HG02798 (cell line): ENCODE results near the gene MRPS23.
"Not testable (repeated sequence)": the region's sequence is repeated elsewhere in the genome, so short reads cannot be mapped to it uniquely, and the experiment has no call there.

ENCODE experiments used
- ATAC-seq: cut with Tn5 transposase; IDR thresholded peaks from one replicate; pipeline ENCODE4 v1.9.1; 2021; ENCODE audit warnings: mild to moderate bottlenecking; ENCODE audit not compliant: unreplicated experiment, poor library complexity

The MRPS23 gene

DNA sequence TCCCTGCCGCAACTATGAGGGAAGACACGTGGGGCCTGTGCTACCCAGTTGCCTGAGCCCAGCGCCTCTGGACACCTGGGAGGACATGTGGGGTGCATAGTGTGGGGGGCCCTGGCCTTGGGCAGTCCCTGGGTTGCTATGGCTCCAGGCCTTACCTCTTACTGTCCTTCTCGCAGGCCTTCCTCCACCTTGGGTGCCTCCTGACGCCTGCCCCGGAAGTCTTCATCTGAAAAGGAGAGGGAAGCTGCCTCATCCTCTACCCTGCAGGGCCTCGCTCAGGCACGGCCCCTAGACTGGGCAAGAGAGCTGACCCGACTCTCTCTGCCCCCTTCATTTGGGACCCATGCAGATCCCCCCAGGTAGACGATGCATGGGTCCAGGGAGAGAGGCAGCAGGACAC is 16.5 kb upstream of the MRPS23 start:
- ATAC-seq = no peak

DNA sequence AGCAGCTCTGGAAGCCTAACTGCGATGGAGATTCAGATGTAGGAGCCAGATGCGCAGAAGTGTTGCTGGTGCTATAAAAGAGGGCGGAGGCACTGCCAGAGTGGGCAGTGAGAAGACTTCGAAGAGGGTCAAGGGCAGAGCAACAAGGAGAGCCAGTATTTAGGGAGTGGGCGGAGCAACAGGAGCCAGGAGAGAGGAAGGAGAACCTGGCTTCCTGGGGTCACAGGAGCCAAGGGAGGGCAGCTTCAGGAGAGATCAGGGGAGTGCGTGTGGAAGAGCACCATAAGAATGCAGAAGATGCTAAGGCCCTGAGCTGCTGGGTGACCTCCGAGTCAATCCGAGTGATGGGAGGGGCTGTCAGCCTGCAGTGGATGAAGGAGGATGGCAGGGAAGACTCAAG is 14.4 kb upstream of the MRPS23 start:
- no peak for ATAC-seq

DNA sequence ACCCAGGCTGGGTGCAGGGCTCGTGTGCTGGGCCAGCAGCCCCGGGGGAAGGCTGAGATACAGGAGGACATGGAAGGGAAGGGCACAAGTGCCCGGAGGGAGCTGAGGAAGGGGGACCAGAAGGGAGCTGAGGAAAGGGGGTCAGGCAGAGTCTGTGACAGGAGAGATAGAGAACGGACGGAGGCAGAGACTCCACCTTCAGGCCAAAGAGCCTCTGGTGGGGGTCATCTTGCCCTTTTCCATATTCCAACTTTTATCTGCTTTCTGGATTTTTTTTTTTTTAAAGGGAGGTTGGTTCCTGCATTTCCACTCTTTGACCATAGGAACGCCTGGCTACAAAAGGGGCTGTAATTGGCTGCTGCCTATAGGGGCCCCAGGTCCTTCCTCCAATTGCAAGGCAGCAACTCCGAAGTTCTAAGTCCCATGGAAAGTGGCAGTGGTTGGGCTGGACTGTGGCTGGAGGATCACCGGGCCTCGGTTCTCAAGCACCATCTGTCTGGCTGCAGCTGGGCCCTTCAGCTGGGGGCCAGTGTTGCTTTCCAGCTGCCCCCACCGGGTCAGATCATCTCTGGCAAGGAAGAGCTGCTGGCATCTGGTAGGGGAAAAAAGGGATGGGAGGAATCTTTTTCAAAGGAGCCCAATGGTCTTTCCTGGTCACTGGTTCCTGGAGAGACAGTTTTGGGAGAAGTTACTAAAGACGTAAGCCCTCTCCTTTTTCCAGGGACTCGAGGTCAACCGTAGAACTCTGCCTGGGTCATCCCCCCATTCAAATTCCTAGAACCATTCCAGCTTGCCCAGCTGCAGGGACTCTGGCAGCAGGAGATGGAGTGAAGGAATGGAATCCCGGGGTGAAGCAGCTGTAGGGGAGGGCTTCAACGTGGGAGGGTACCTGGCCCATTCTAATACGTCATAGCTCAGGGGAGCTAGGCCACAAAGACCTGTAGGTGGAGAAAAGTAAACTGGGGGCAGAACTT is 13.1 kb upstream of the MRPS23 start:
- ATAC-seq = no peak

DNA sequence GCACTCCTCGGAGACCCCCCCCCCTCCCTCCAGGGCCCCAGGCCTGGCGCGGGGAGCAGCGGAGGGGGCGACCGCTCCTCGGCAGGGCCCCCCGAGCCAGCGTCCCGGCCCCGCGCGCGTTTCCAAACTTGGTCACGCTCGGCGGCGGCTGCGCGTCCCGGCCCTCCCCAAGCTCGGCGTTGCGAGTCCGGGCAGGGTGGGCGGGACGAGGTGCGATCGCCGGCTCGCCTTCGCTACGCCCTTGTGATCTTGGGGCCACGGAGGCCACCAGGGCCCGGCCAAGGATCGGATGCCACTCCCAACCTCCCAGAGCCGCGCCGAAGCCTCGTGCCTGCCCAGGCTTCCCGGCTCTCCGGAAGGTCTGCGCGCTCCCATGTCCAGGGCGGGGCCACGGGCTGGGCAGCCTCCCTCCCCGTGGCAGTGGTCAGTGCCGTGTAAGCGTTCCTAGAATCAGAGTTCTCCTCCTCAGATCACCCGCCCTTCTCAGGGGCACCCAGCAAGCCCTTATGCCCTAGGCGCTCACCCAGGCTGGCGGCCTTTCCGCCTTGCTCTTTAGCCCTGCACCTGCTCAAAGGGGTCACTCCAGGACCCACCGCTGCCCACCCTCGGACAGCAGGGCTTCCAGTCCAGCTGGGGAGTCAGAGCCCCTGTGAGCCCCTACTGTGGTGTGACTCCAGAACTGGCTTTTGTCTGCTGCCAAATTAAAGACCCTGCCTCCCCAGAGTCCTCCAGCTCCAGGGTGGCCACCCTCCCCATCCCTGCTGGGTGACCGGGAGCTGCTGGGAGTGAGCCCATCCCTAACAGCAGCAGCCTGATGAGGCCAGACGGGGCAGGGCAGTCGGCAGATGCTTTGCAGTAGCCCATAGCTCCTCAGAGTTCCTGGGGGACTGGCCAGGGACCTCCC is 12.2 kb upstream of the MRPS23 start:
- ATAC-seq = no peak

DNA sequence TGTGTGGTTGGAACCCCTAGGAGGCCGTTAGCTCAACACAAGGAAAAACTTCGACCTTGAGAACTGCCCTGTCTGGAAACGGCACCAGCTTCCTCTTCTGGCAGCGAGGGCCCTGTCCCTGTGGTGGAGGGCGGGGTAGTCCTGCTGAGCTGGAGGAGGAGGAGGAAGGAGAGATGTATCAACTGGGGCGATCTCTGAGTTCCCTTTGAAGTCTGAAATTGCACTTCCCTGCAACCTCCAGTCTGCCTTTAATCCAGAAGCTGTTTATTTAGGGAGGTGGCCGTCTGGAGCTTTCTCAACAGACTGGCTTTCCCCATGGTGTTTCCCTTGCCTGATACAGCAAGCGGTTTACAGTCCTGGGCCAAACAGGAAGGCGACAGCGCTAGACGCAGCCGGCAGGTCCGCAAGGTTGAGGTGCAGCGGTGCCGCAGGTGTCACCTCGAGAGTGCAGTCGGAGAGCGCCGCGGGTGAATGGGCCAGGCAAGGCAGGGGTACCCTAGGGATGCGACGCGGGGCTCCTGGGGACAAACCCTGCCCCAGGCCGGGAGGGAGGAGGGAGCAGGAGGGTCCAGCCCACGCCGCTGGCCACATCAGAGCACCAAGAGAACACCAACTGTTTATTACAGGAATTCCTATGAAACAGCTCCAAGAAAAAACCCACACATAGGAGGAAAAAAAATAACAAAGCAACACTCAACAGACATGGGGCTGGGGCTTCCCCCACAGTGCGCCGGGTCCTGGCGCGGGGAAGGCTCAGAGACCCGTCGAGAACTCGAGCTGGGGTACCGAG is 11.4 kb upstream of the MRPS23 start:
- no peak for ATAC-seq

DNA sequence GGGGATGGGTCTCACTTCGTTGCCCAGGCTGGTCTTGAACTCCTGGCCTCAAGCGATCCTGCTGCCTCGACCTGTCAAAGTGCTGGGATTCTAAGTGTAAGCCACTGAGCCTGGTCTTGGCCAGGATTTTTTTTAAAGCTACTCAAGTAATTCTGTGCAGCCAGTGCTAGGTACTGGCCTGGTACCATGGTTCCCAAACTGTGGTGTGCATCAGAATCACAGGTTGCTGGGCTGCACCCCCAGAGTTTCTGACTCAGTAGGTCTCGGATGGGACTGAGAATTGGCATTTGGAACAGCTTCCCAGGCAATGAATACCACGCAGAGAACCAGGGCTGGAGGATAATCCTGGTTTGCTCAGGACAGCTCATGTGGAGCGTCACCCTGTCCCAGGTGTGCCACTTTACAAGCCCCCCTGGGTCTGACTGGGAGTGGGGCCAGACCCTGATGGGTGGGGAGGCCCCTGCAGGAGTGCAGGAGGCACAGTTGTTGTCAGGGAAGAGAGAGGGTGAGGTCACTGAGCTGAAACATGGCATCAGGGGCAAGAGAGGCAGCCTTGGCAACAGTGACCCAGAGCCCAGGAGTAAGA is 10.7 kb upstream of the MRPS23 start:
- ATAC-seq = no peak

DNA sequence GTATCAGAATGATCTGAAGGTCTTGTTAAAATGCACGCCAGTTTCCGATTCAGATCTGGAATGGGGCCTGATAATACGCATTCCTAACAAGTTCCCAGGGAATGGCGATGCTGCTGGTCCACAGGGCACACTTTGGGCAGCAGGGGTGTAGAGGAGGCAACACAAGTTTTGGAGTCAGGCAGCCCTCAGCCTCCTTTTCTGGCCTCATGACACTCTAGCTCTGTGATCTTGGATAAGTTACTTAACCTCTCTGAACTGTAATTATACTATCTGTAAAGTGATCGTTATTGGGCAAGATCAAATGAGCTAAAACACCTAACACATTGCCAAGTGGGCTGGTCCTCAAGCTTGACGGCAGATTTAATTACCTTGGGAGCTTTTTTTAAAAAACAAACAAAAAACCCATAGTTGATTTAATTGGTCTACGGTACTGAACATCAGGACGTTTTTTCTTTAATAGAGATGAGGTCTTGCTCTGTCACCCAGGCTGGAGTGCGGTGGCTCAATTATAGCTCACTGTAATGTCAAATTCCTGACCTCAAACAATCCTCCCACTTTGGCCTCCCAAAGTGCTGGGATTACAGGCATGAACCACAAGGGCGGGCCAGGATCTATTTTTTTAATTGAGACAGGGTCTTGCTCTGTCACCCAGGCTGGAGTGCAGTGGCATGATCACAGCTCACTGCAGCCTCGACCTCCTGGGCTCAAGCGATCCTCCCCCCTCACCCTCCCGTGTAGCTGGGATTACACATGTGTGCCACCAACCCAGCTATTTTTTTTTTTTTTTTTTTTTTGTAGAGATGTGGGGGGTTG is 10.0 kb upstream of the MRPS23 start:
- no peak for ATAC-seq

DNA sequence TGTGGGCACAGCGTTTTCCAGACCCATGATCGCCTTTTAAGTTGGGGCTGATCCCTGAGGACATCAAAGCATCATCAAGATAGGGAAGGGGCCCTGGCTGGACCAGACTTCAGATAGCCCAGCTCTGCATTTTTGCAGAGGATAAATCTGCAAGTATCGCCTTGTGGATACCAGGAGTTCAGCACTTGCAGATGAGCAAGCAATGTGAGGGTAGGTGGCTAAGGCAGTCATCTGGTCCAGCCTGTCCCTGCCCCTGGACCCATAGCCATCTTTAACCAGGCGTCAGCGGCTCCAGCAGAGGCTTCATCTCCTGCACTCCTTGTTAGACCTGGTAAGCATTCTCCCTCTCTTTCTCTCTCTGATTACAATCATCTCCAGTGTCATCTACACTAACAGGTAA is 9.0 kb upstream of the MRPS23 start:
- ATAC-seq = no peak

DNA sequence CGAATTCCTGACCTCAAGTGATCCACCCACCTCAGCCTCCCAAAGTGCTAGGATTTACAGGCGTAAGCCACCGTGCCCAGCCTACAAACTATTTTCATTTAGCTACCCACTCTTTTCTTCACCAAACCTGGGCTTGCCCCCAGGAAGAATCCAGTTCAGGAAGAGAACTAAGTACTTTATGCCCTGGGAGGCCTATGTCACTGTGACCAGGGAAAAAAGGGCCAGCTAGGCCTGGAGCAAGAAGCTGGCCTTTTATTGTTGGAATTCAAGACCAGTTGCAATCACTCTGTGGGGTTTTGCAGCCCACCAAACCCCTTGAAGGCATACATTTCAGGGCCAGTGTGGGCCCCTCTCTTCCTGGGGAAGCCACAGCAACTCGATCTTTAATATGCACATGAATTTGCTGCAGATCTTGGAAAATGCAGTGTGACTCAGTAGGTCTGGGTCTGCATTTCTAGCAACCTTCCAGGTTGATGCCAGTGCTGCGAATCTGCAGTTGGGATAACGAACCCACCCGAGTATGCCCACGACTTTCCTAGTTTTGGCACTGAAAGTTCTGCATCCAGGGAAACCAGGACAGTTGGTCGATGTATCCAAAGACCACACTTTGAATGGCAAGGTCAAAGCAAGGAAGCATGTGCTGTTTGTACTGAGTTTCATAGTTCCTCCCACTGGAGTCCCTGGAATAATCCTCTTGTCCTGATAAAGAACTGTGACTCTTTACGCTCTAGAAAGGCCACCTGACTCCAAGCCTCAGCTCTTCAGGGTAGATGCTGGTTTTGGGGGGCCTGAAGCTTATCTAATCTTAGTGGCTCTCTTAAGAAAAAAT is 7.2 kb upstream of the MRPS23 start:
- no peak for ATAC-seq

DNA sequence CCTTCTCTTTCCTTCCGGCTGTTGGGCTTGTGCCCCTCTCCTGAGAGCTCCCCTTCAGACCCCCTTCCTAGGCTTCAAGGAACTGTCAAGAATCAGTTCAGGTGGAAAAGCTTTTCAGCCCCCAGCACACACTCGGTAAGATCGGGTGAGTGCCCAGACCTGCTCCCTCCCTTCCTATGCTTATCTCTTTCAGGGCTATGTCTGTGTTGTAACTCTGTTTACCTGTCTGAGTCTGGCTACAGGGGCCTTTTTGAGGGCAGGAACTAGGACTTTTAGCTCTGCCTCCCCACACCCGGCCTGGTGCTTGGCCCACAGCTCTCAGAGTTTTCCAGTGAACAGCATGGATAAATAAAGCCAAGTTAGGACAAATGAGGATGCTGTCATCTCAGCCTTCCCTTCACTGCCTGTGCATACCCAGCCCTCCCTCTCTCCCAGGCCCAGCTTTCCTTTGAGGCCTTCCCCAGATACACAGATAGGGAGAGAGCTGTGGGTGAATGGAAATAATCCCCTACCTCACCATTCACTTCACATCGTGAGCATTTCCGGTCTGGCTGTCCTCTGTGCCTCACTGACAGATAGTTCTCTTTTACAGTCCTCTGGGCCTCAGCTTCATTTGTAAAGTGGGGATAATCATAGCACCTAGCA is 5.7 kb upstream of the MRPS23 start:
- no peak for ATAC-seq

DNA sequence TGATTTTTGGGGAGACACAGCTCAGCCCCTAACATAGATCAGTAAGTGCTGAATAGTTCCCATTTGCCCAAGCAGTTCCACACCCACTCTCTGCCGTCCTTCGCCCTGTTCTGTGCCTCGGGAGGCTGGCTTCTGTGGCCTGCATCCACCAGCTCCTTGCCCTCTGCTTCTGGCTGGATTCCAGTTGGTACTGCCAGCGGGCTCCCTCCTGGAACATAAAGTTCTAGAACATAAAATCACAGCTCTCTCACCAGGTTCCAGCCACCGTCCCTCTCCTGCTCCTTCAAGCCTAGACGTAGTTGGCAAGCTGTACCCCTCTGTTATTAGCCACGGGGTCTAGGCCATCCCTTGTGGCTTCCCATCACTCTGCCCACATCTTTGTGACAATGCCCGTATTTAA is 3.9 kb upstream of the MRPS23 start:
- ATAC-seq = no peak

DNA sequence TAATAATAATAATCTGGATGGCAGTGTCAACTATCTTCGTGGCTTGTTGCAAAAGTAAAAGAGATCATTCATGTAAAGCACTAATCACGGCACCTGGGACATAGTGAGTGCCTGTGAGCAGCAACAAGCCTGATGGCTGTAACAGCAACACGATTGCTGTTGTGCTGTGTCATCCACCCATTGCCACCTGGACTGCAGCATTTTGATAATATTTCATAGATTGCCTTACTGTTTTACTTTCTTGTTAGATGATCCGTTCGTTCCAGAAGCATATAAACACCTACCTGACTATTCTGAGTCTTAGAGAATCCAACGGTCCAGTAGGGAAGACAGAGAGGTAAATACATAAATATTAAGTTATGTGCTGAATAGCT is 3.1 kb upstream of the MRPS23 start:
- ATAC-seq = no peak

DNA sequence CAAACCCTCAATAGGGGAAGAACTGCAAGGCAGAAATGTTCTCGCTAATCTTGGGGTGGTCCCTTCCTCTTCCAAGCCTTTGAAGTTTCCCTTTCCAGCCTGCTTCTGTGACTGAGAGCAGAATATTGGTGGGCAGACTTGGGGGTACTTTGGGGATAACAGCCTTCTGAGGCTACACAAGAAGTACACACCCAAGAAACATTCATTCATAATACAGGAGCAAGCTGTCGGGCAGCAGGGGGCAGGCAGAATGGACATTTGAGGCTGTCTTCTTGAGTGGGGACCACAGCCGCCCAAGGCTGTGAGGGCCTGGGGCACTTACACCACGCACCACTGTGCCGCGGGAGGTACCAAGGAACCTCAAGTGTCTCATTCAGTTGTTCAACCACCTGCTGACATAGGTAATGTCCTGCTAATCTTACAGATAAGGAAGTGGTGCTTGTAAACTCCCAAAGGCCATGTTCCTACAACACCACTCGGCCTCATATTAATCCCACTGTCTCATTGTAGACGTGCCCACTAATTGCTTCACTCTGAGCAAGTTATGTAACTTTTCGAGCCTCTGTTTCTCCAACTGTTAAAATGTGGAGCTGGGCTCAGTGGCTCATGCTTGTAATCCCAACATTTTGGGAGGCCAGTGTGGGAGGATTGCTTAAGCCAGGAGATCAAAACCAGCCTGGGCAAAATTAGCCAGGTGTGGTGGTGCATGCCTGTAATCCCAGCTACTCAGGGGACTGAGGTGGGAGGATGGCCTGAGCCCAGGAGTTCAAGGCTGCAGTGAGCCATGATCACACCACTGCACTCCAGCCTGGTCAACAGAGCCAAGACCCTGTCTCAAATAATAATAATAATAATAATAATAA is 2.5 kb upstream of the MRPS23 start:
- no peak for ATAC-seq

DNA sequence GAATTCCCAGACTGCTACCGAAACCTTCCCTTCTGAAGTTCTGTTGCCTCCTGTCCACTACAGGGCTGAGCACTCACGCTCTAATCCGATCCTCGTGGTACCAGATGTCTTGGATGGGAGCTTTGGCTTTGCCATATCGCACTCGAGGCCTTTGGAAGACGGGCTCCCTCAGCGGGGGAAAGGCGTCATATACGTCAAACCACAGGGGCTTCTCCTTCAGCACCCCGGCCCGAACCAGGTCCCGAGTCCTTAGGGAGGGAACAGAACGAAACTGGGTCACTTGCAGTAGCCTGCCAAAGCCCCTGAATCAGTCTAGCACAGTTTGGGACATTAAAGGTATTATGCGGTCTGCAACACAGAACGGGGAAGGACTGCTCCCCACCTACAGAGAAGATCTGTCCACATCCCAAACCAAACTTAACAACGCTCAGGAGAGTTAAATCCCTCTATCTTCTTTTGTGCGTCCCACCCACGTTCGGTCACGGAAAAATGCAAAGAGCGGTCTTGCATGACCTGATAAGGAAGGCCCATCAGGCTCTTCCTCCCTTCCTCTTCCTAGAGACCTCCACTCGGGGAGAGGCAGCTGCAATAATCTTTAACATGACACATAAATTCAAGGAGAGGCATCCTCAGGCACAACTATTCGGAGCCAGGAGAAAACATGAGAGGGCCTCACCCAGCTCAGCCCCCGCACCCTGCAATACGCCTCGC is 526 bp downstream of the MRPS23 start:
- ATAC-seq = no peak

DNA sequence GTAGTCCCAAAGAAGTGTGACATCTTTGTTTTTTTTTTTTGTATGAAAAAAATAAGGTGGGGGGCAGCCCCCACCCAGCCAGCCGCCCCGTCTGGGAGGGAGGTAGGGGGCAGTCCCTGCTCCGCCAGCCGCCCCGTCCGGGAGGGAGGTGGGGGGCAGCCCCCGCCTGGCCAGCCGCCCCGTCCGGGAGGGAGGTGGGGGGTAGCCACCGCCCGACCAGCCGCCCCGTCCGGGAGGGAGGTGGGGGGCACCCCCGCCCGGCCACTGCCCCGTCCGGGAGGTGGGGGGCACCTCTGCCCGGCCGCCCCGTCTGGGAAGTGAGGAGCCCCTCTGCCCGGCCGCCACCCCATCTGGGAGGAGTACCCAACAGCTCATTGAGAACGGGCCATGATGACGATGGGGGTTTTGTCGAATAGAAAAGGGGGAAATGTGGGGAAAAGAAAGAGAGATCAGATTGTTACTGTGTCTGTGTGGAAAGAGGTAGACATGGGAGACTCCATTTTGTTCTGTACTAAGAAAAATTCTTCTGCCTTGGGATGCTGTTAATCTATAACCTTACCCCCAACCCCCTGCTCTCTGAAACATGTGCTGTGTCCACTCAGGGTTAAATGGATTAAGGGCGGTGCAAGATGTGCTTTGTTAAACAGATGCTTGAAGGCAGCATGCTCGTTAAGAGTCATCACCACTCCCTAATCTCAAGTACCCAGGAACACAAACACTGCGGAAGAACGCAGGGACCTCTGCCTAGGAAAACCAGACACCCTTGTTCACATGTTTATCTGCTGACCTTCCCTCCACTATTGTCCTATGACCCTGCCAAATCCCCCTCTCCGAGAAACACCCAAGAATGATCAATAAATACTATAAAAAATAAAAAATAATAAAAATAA is 3.5 kb downstream of the MRPS23 start:
- not testable (repeated sequence) for ATAC-seq
